GM21423 (cell line): ENCODE measurements around the gene TRIM58.
A peak's percentile ranks its signal among the peaks of the same experiment; 100 is the strongest.

Experiments used
- ATAC-seq: cut with Tn5 transposase; IDR thresholded peaks from one replicate; pipeline ENCODE4 v1.9.1; 2021; ENCODE audit warnings: mild to moderate bottlenecking, moderate library complexity; ENCODE audit not compliant: unreplicated experiment

The TRIM58 gene, protein sequence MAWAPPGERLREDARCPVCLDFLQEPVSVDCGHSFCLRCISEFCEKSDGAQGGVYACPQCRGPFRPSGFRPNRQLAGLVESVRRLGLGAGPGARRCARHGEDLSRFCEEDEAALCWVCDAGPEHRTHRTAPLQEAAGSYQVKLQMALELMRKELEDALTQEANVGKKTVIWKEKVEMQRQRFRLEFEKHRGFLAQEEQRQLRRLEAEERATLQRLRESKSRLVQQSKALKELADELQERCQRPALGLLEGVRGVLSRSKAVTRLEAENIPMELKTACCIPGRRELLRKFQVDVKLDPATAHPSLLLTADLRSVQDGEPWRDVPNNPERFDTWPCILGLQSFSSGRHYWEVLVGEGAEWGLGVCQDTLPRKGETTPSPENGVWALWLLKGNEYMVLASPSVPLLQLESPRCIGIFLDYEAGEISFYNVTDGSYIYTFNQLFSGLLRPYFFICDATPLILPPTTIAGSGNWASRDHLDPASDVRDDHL

DNA sequence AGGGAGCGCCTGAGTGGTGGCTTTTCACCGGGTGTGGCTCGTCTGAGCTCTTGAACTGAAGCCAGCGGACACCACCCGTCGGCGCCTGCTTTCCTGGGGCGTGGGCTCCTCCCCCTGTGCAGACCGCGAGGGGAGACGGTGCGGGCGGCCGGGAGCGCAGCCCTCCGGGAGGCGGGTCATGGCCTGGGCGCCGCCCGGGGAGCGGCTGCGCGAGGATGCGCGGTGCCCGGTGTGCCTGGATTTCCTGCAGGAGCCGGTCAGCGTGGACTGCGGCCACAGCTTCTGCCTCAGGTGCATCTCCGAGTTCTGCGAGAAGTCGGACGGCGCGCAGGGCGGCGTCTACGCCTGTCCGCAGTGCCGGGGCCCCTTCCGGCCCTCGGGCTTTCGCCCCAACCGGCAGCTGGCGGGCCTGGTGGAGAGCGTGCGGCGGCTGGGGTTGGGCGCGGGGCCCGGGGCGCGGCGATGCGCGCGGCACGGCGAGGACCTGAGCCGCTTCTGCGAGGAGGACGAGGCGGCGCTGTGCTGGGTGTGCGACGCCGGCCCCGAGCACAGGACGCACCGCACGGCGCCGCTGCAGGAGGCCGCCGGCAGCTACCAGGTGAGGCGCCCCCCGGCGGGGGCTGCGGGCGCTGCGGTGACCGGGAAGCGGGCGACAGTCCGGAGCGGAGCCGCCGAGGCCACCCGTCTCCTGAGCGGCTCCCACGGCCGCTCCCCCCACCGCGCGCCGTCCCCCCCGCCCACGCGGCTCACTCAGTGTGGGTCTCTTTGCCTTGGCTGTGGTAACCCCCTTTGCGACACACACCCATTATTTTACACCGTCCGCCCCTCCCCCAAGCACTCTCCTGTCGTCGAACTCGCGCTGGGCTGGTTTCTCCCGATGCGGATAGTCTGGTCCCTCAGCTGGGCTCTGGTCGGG, at the start of gene TRIM58:
TSS of gene TRIM58 (plus strand) at position 119 of the 916 bp plus-strand sequence. CDS start at position 179, 60 bp downstream.
- peak; percentile 70 for ATAC-seq

DNA sequence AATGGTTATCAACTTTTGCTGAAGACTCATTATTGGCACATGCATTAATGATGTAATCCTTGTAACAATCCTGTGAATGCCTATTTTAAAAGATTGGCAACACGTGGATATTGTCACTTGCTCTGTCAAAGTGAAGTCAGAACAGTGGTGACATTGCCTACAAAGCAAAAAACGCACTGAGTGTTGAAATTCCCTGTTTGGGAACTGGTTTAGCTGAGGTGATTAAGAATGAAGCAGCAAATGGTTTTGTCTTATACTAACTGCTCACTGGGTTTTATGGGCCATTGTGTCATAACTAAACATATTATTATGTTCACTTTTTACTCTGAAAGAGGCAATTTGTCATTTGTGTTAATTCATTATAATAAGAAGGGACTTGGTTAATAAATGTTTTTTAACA, 44.4 kb upstream of the TRIM58 start:
- no peak for ATAC-seq

GRCh38 chr1:247822060-247822459, 34.9 kb upstream of the TRIM58 start:
- no peak for ATAC-seq

DNA sequence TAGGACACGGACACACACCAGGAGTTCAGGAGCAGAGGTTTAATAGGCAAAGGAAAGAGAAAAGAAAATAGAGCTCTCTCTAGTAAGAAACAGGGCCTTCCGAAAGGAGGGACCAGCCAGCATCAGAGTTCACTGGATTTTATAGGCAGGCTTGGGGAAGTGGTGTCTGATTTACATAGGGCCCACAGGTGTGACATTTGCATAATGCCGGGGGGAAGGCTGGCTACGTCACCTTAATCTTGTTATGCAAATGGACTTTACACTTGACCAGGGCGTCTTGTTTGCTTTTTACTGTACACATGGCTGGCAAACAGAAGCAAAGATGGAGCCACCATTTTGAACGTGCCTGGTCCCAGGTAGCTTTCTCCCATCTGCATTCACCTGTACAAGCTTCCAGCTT, 33.0 kb upstream of the TRIM58 start, which contains the start of gene OR14A16:
TSS of gene OR14A16 (minus strand) at position 97 of the 400 bp plus-strand sequence. CDS start 8,390 bp downstream, outside the sequence.
- no peak for ATAC-seq

- ATAC-seq = no peak
Measured at GRCh38 chr1:247825362-247825761, 31.6 kb upstream of the TRIM58 start.

- ATAC-seq = no peak
Measured at GRCh38 chr1:247829656-247830055, 27.3 kb upstream of the TRIM58 start.

GRCh38 chr1:247833601-247834000, 23.4 kb upstream of the TRIM58 start:
- no peak for ATAC-seq

GRCh38 chr1:247840818-247841217, 16.2 kb upstream of the TRIM58 start:
- no peak for ATAC-seq

DNA sequence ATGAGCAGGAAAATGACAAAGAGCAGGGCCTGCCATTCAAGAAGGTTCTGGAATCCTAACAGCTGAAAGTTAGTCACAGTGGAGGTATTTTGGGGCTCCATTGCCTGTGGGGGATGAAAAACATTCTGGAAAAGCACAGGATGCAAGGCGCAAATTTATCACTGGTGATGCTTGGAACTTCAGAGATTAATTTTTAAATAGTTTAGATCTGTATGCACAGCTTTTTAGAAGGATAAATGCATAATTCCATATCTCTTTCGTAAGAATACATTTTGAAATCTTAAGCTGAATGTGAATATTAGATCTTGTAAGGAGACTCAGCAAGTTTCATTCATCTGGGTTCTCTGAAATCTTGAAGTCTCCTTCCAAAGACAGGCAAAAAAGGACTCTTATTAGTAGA, 15.2 kb upstream of the TRIM58 start, which contains the start of gene OR11L1:
TSS of gene OR11L1 (minus strand) at position 101 of the 400 bp plus-strand sequence. CDS start at position 101, 0 bp downstream.
- no peak for ATAC-seq

- no peak for ATAC-seq
Measured at GRCh38 chr1:247843411-247843810, 13.6 kb upstream of the TRIM58 start.

DNA sequence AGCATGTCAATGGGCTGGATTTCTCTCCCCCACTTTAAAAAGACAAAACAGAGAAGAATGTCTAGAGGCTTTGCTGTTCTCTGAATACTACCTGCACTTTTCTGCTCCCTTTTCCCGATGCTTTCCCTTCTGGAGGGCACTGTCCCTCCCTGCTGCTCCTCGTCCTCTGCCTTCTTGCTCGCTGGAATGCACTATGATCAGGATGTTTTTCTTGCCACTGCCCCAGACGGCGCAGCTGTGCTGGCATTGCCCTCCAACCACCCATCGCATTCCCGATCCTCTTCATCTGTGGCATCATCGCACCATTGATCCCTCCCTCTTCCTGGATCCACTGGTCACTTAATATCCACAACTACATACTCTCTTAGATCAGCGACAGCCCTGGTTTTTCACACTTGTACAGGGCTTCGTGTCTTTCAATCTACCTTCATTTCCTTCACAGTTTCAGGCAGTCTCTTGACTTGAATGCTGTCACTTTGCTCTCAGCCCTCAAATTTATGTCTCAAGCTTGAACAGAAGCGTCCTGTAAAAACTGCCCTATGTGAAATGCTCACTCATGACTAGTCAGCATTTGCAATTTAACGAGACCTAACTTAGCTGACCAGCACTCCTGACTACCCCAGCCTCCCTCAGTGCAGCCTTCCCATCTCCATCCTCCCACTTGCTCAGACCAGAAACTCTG, 11.8 kb upstream of the TRIM58 start:
- no peak for ATAC-seq

GRCh38 chr1:247845693-247846017, 11.3 kb upstream of the TRIM58 start:
- no peak for ATAC-seq

DNA sequence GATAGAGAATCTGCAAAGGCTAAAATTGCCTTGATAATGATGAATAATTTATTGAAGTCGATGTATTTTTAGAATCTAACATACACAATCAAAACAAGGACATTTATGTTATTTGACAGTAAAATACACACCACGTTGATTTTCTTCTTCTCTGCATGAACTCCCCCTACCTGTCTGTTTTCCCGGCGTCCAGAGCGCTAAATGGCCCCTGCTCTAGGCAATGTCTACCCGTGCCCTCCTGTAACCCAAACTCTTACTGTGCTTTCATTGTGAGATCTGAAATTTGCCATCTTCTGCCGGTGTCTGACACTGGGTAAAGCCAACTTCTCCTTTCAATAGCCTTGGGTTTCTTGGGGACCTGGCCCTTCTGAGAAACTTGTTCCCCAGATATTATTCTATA, 8.6 kb upstream of the TRIM58 start:
- ATAC-seq = no peak

DNA sequence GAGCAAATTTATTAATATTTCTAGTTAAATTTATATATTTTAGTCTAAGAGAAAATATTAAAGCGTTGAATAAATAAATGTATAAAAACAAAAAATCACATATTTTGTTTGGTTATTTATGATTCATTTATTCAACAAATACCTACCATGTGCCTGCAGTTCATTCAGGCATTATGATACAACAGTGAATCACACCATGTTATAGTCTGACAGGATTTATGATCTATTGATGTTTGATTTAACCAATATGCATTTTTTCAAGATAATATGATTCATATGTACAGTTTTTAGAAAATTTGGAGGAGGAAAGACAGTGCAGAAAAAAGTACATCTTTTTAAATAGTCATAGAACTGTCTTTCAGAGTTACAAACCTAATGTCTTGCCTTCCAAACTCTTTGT, 7.4 kb upstream of the TRIM58 start:
- no peak for ATAC-seq

- ATAC-seq = no peak
Measured at GRCh38 chr1:247854899-247855545, 2.0 kb upstream of the TRIM58 start.

DNA sequence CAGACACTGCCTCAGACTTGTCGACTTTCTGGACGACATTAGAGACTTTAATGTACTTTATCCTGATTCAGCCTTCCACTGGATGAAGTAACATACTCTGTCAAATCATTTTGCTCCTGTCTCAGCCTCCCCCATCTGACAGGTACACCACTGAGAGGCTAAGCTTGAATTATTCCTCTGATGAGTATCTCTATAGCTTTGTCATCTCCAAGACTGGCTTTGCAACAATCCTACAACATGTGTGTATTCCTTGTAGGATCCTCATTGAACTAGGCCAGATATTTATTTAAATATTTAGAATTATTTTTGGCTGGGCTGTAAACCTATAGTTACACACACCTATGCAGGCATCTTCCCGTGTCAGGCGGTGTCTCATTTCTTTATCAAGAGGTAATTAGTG, 1.1 kb upstream of the TRIM58 start:
- ATAC-seq = no peak

- ATAC-seq = no peak
Measured at GRCh38 chr1:247857985-247858619, 1.1 kb downstream of the TRIM58 start.

DNA sequence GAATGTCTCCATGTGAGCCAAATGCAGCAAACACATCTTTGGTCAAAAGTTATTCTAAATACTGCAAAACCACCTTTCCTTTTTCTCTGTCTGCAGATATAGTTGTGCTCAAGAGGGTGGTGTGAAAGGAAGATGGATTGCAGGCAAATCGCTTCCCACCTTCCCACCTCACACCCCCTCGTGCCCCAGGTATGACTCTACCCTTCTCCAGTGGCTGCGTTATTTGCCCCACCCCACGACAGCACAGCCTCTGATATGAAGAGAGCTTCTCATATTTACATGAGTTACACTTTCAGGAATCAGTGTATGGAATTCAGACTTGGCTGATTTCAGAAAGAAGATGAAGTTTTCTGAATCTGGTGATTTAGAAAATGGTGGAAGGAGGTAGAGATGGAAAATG, 5.8 kb downstream of the TRIM58 start:
- ATAC-seq = no peak

DNA sequence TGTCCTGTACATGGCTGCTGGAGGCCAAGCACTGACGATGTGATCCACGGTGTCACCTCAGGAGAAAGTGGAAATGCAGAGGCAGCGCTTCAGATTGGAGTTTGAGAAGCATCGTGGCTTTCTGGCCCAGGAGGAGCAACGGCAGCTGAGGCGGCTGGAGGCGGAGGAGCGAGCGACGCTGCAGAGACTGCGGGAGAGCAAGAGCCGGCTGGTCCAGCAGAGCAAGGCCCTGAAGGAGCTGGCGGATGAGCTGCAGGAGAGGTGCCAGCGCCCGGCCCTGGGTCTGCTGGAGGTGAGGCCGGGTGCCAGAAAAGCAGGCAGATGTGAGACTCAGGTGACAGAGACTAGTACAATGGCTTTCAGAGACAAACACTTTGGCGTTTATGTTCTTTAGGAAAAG, 7.7 kb downstream of the TRIM58 start:
- no peak for ATAC-seq

DNA sequence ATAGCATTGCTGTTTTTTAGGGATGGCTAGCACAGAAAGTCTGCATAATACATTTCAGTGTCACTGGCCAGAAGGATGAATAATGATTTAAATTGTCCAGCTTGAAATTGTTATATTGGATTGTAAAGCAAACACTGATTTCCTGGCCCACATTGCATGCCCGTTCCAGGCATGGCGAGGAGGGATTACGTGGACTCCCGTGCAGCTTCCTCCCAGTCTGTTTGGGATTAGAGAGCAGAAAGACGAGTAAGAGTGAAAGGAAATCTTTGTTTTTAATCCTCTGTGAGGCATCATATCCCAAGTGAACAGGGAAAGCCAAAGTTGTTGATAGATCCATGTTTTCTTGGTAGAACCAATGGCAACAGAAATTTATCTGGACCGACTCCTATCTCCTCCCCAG, 8.4 kb downstream of the TRIM58 start:
- ATAC-seq = no peak
